Keratinocyte (primary cell): ENCODE data around the gene PLK5. TPM values are rescaled to one million over a fixed set of nuclear protein-coding genes. Genes with fewer than 3 reads are reported as not detected.

ENCODE experiments used
- DNase-seq: peaks from one replicate; pipeline ENCODE4 v3.0.0-alpha.2; 2011; ENCODE audit warnings: low read depth, missing footprints, low spot score
- FAIRE-seq: peaks from 2 replicates; lab custom pipeline; 2011; peaks lifted over from hg19 to GRCh38; lab: Jason Lieb, UNC
- H2AFZ ChIP-seq: 2 replicates; pipeline ENCODE4 v1.6.0; 2012; ENCODE audit warnings: low read length, control low read depth, inconsistent platforms; ENCODE audit not compliant: control insufficient read depth
- H3K27ac ChIP-seq: 2 replicates; pipeline ENCODE4 v1.5.1; 2011; ENCODE audit warnings: low read length; ENCODE audit not compliant: control insufficient read depth, insufficient read depth
- H3K27me3 ChIP-seq: 3 replicates; pipeline ENCODE4 v1.6.0; 2011; ENCODE audit warnings: low read length; ENCODE audit not compliant: control insufficient read depth, insufficient read depth; ENCODE audit errors: extremely low read depth
- H3K36me3 ChIP-seq, 2 experiments: 2 replicates in 1 of 2; 3 replicates in 1 of 2; pipeline ENCODE4 v1.5.1; 2011; ENCODE audit warnings: low read length in 2 of 2, mild to moderate bottlenecking in 1 of 2; ENCODE audit not compliant: control insufficient read depth in 2 of 2, insufficient read depth in 2 of 2; ENCODE audit errors: extremely low read depth in 1 of 2
- H3K4me1 ChIP-seq: 3 replicates; pipeline ENCODE4 v1.5.1; 2011; ENCODE audit warnings: low read length; ENCODE audit not compliant: control insufficient read depth, insufficient read depth; ENCODE audit errors: extremely low read depth
- H3K4me2 ChIP-seq: 3 replicates; pipeline ENCODE4 v1.6.0; 2011; ENCODE audit warnings: low read depth, low read length; ENCODE audit not compliant: control insufficient read depth, insufficient read depth; ENCODE audit errors: extremely low read depth
- H3K4me3 ChIP-seq, 3 experiments: fragments of 200-600 bp in 1 of 3; sonication (generic) in 1 of 3; 2 replicates in 2 of 3; 3 replicates in 1 of 3; pipeline ENCODE4 v1.5.1; 2011 to 2016; ENCODE audit warnings: low read length in 3 of 3, mild to moderate bottlenecking in 3 of 3, control low read depth in 2 of 3, inconsistent platforms in 1 of 3, low read depth in 1 of 3, mixed read lengths in 1 of 3, mixed run types in 1 of 3, moderate library complexity in 1 of 3; ENCODE audit not compliant: control insufficient read depth in 2 of 3, insufficient read depth in 2 of 3; ENCODE audit errors: extremely low read depth in 1 of 3
- H3K79me2 ChIP-seq: 2 replicates; pipeline ENCODE4 v1.6.0; 2012; ENCODE audit warnings: low read length; ENCODE audit not compliant: control insufficient read depth, insufficient read depth
- H3K9ac ChIP-seq: 3 replicates; pipeline ENCODE4 v1.6.0; 2011; ENCODE audit warnings: low read length; ENCODE audit not compliant: control insufficient read depth, insufficient read depth; ENCODE audit errors: extremely low read depth
- H3K9me1 ChIP-seq: 3 replicates; pipeline ENCODE4 v1.6.0; 2011; ENCODE audit warnings: low read length; ENCODE audit not compliant: control insufficient read depth, insufficient read depth; ENCODE audit errors: extremely low read depth
- H3K9me3 ChIP-seq: 2 replicates; pipeline ENCODE4 v1.5.1; 2012; ENCODE audit warnings: low read depth, low read length; ENCODE audit not compliant: control insufficient read depth
- H4K20me1 ChIP-seq: 3 replicates; pipeline ENCODE4 v1.6.0; 2011; ENCODE audit warnings: low read length; ENCODE audit not compliant: control insufficient read depth, insufficient read depth; ENCODE audit errors: extremely low read depth
- EZH2 ChIP-seq: IDR thresholded peaks from one replicate; pipeline ENCODE4 v1.6.1; 2012; ENCODE audit warnings: inconsistent platforms, mild to moderate bottlenecking, low read length, moderate library complexity
- dilution Hi-C: fragments of 300-500 bp; cut with MboI; formaldehyde crosslinking; loops from one replicate; pipeline ENCODE4 v1.7.0; 2020; ENCODE audit warnings: low sequenced_read_pairs; ENCODE audit not compliant: extremely low pct_ligation_motif_present
- polyA plus RNA-seq, 5 experiments: library from polyadenylated mRNA; depleted of rRNA in 3 of 5; stranded (reverse) in 3 of 5; stranded (forward) in 1 of 5; unstranded in 1 of 5; fragments of >200 nt; gene quantifications; 1 replicate in 1 of 5; 2 replicates in 3 of 5; 3 replicates in 1 of 5; pipeline versions ENCODE4 v1.2.1 to v1.2.3, GENCODE V29; 2011 to 2012; ENCODE audit warnings: missing spikeins in 2 of 5, low read depth in 1 of 5, low replicate concordance in 1 of 5
- TF ChIP-seq, protein P1 (sequence below), 3 experiments: IDR thresholded peaks in 1 of 3; conservative IDR thresholded peaks in 1 of 3; optimal IDR thresholded peaks in 1 of 3; 2 replicates in 2 of 3; 3 replicates in 1 of 3; pipeline versions ENCODE3 to v1.5.1; 2011; ENCODE audit warnings: low read length in 3 of 3, mild to moderate bottlenecking in 3 of 3, moderate library complexity in 2 of 3, control low read depth in 1 of 3, inconsistent platforms in 1 of 3; ENCODE audit not compliant: insufficient read depth in 2 of 3; ENCODE audit errors: extremely low read depth in 1 of 3

The PLK5 gene
- polyA plus RNA-seq, 1 donor (not counting 4 experiments of a cell fraction or from before 2014, with no cell fraction given): 0.05 TPM

DNA sequence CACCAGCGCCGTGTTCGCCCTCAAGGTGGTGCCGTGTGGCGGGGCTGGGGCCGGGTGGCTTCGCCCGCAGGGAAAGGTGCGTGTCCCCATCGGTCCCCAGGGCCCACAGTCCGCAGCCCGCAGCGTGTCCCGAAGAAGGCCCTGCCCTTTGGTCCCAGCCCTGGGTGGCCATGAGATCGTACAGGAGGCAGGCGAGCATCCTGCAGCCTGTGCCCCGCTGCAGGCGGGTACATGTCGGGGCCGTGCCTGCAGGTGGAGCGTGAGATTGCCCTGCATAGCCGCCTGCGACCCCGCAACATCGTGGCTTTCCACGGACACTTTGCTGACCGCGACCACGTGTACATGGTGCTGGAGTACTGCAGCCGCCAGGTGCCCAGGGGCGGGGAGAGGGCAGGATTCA is 1.5 kb downstream of the PLK5 start:
- Histone ChIP-seq H3K9me3 (no peaks in the 10 kb centered on the region), H3K4me1 (no peaks in the 10 kb centered on the region), H3K79me2 (no peaks in the 10 kb centered on the region), H3K36me3 (no peaks in the 10 kb centered on the region), H3K4me3 (no peak overlapping the region), H2AFZ (no peak overlapping the region), H3K27me3 (peaks cover 37% of the 10 kb centered on the region), H3K27ac (no peak overlapping the region), H3K9ac (no peak overlapping the region), H4K20me1 (peaks cover 2% of the 10 kb centered on the region), H3K4me2 (no peak overlapping the region), H3K9me1 (no peaks in the 10 kb centered on the region)
- no peak for DNase-seq
- no peak for FAIRE-seq
- dilution Hi-C loops: no loop called here
- TF ChIP-seq EZH2: no peak
- TF ChIP-seq, protein P1, sequence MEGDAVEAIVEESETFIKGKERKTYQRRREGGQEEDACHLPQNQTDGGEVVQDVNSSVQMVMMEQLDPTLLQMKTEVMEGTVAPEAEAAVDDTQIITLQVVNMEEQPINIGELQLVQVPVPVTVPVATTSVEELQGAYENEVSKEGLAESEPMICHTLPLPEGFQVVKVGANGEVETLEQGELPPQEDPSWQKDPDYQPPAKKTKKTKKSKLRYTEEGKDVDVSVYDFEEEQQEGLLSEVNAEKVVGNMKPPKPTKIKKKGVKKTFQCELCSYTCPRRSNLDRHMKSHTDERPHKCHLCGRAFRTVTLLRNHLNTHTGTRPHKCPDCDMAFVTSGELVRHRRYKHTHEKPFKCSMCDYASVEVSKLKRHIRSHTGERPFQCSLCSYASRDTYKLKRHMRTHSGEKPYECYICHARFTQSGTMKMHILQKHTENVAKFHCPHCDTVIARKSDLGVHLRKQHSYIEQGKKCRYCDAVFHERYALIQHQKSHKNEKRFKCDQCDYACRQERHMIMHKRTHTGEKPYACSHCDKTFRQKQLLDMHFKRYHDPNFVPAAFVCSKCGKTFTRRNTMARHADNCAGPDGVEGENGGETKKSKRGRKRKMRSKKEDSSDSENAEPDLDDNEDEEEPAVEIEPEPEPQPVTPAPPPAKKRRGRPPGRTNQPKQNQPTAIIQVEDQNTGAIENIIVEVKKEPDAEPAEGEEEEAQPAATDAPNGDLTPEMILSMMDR (optimal IDR thresholded peaks at IDR 0.05 in 1 of 3, IDR thresholded peaks at IDR 0.05 in 1 of 3, conservative IDR thresholded peaks at IDR 0.05 in 1 of 3; ENCODE audit: extremely low read depth in 1 of 3, insufficient read depth in 2 of 3, low read length in 3 of 3): no peak

DNA sequence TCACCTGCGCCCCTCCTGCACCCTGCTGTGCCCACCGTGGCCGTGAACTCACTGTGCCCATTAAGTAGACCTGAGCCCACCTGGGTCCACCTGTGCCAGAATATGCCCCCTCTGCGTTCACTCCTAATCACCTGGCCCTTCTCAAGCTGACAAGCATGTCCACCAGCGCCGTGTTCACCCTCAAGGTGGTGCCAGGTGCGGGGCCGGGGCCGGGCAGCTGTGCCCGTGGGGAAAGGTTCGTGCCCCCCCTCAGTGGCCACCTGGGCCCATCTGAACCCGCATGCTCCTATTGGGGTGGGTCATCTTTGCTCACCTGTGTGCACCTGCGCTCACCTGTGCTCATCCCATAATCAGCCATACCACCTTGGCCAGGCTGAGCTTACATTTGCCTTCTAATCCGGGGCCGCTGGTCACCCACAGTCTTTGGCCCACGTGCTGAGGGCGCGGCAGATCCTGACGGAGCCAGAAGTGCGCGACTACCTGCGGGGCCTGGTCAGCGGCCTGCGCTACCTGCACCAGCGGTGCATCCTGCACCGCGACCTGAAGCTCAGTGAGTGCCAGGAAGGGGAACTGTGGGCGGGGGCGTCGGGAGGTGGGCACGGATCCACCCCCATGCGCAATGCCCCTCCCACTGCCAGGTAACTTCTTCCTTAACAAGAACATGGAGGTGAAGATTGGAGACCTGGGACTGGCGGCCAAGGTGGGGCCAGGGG is 2.3 kb downstream of the PLK5 start:
- TF ChIP-seq, protein P1 (optimal IDR thresholded peaks at IDR 0.05 in 1 of 3, IDR thresholded peaks at IDR 0.05 in 1 of 3, conservative IDR thresholded peaks at IDR 0.05 in 1 of 3; ENCODE audit: extremely low read depth in 1 of 3, insufficient read depth in 2 of 3, low read length in 3 of 3): no peak
- TF ChIP-seq EZH2: no peak
- no peaks in the 10 kb centered on the region for H3K36me3 ChIP-seq
- peaks cover 2% of the 10 kb centered on the region for H4K20me1 ChIP-seq
- no peak overlapping the region for H3K4me2 ChIP-seq
- H3K9me3 ChIP-seq: no peaks in the 10 kb centered on the region
- H3K4me3 ChIP-seq: no peak overlapping the region
- no peaks in the 10 kb centered on the region for H3K4me1 ChIP-seq
- FAIRE-seq (no peak), DNase-seq (no peak)
- no peaks in the 10 kb centered on the region for H3K9me1 ChIP-seq
- no peak overlapping the region for H3K27ac ChIP-seq
- H3K9ac ChIP-seq: no peak overlapping the region
- H3K27me3 ChIP-seq: peaks cover 37% of the 10 kb centered on the region
- dilution Hi-C loops: no loop called here
- H3K79me2 ChIP-seq: no peaks in the 10 kb centered on the region
- no peak overlapping the region for H2AFZ ChIP-seq
